Measurements from ENCODE around the gene PIRT.
"Not testable (repeated sequence)": the region's sequence is repeated elsewhere in the genome, so short reads cannot be mapped to it uniquely, and the experiment has no call there.

PIRT gene

GRCh38 chr17:10837921-10838320, at the start of gene PIRT:
TSS of gene PIRT (minus strand) at chr17:10838087. CDS start at chr17:10825645, 12,442 bp downstream.
- no peak for DNase-seq

- DNase-seq = no peak
Measured at GRCh38 chr17:10881959-10882358, 44.1 kb upstream of the PIRT start.

GRCh38 chr17:10879190-10879836, 41.4 kb upstream of the PIRT start:
- no peak for DNase-seq

GRCh38 chr17:10875984-10876555, 38.2 kb upstream of the PIRT start:
- peak; percentile 4 for DNase-seq

GRCh38 chr17:10875430-10875851, 37.6 kb upstream of the PIRT start:
- DNase-seq = no peak

- no peak for DNase-seq
Measured at GRCh38 chr17:10871914-10872313, 34.0 kb upstream of the PIRT start.

- no peak for DNase-seq
Measured at GRCh38 chr17:10870336-10871050, 32.6 kb upstream of the PIRT start.

- DNase-seq = not testable (repeated sequence)
Measured at GRCh38 chr17:10868744-10869143, 30.9 kb upstream of the PIRT start.

- no peak for DNase-seq
Measured at GRCh38 chr17:10859051-10859450, 21.2 kb upstream of the PIRT start.

GRCh38 chr17:10857976-10858375, 20.1 kb upstream of the PIRT start:
- DNase-seq = no peak

GRCh38 chr17:10846636-10847035, 8.7 kb upstream of the PIRT start:
- not testable (repeated sequence) for DNase-seq

- no peak for DNase-seq
Measured at GRCh38 chr17:10845388-10845751, 7.5 kb upstream of the PIRT start.

- peak; percentile 61 for DNase-seq
Measured at GRCh38 chr17:10844621-10845387, 6.9 kb upstream of the PIRT start.

- no peak for DNase-seq
Measured at GRCh38 chr17:10843811-10844210, 5.9 kb upstream of the PIRT start.

GRCh38 chr17:10842658-10843057, 4.8 kb upstream of the PIRT start:
- no peak for DNase-seq

- no peak for DNase-seq
Measured at GRCh38 chr17:10838682-10839081, 795 bp upstream of the PIRT start.

GRCh38 chr17:10836966-10837590, 809 bp downstream of the PIRT start:
- DNase-seq = no peak

- DNase-seq = no peak
Measured at GRCh38 chr17:10836145-10836544, 1.7 kb downstream of the PIRT start.

GRCh38 chr17:10831696-10832095, 6.2 kb downstream of the PIRT start:
- no peak for DNase-seq

- DNase-seq = no peak
Measured at GRCh38 chr17:10827898-10828552, 9.9 kb downstream of the PIRT start.

- no peak for DNase-seq
Measured at GRCh38 chr17:10824874-10825273, 13.0 kb downstream of the PIRT start.

- DNase-seq = no peak
Measured at GRCh38 chr17:10821770-10822169, 16.1 kb downstream of the PIRT start.

- no peak for DNase-seq
Measured at GRCh38 chr17:10821054-10821453, 16.8 kb downstream of the PIRT start.
